Measurements from ENCODE around the gene ADO.

ADO gene

DNA sequence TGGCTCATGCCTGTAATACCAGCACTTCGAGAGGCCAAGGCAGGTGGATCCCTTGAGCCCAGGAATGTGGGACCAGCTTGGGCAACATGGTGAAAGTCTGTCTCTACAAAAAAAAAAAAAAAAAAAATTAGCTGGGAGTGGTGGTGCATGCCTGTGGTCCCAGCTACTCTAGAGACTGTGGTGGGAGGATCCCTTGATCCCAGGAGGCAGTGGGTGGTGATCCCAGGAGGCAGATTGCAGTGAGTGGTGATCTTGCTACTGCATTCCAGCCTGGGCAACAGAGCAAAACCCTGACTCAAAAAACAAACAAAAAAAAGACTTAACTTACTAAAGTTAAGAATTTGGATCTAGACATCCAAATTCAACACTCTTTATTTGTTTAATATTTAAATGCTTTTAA lies 10.2 kb upstream of the ADO start:
- DNase-seq = no peak

- DNase-seq = no peak
Measured at GRCh38 chr10:62795100-62795499, 9.4 kb upstream of the ADO start.

DNA sequence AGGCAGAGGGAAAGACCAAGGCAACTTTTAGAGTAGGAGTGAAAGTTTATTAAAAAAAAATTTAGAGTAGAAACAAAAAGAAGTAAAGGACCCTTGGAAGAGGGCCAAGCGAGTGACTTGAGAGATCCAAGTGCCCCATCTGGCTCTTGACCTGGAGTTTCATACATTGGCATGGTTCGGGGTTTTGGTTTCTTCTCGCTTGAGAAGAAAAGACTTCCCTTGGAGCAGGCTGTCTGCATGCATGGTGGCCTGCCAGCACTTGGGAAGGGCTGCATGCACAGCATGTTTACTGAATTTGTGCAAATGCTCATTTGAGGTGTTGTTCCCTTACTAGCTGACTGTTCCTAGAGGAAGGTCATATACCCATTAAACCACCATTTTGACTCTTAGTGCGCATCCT lies 8.8 kb upstream of the ADO start:
- no peak for DNase-seq

GRCh38 chr10:62796896-62797295 lies 7.6 kb upstream of the ADO start:
- DNase-seq = peak; percentile 69

DNA sequence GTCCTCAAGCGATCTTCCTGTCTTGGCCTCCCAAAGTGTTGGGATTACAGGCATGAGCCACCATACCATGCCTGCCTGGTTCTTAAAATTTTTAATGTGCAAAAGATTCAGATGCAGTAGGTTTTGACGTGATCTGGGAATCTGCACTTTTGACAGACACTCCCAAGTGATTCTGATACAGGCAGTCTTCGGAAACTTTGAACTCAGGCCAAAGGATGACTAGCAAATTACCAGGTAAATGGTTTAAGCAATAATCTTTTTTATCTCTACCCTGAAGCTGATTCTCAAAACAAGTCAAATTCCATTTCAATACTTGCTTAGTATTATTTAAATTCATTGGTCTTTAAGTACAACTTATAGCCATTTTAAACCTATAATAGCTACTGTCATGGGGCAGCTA lies 2.6 kb upstream of the ADO start:
- DNase-seq = no peak

- DNase-seq = no peak
Measured at GRCh38 chr10:62803724-62804355, 680 bp upstream of the ADO start.

GRCh38 chr10:62805231-62806099 lies 945 bp downstream of the ADO start:
- DNase-seq = peak; percentile 22

DNA sequence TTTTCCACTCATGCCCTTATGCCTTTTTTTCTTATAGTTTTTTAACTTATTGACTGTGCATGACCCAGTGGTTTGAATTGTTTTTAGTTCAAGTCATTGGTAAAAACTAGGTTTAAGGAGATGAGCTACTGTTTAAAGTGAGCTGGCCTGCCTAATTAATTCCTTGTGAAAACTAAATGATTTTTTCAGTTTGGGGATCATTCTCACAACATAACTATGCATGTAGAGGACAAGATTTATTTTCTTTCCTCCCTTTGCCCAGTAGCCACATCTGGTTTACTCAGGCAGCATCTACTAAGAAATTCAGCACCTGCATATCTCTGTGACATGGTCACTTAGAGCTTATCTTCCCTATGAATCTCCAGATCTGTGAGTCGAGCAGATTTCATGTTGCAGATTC lies 1.7 kb downstream of the ADO start:
- DNase-seq = no peak

GRCh38 chr10:62810156-62810902 lies 5.8 kb downstream of the ADO start:
- no peak for DNase-seq

DNA sequence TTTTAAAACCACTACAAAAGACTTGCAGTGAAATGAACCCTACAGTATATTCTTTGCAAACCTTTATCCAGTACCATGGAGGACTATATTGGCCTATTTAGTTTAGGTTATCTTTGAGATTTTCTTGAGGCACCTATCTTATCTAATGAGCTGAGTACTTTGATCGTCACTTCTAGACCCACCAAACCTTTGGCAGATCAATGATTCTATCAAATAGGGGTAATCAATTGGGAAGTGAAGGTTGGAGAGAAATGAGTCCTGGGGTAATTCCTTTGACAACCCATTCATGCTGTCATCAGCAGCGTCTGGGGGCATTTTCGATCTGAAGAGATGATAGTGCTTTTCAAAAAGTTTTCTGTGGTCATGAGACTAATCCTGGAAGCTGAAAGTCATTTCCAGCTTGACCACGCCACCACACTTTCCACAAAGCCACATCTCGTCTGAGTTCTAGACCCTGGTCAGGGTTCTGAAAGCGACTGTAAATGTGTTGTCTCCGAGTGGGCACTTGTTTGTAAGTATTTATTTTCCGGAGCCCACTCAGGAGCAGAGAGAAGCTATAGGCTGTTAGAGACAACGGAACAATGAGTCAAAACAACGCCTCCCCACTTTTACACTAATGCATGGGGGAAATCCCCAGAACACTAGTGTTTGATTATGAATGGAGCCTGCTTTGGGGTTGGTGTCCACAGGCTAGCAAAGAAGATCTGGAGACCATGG lies 6.8 kb downstream of the ADO start:
- DNase-seq = no peak

DNA sequence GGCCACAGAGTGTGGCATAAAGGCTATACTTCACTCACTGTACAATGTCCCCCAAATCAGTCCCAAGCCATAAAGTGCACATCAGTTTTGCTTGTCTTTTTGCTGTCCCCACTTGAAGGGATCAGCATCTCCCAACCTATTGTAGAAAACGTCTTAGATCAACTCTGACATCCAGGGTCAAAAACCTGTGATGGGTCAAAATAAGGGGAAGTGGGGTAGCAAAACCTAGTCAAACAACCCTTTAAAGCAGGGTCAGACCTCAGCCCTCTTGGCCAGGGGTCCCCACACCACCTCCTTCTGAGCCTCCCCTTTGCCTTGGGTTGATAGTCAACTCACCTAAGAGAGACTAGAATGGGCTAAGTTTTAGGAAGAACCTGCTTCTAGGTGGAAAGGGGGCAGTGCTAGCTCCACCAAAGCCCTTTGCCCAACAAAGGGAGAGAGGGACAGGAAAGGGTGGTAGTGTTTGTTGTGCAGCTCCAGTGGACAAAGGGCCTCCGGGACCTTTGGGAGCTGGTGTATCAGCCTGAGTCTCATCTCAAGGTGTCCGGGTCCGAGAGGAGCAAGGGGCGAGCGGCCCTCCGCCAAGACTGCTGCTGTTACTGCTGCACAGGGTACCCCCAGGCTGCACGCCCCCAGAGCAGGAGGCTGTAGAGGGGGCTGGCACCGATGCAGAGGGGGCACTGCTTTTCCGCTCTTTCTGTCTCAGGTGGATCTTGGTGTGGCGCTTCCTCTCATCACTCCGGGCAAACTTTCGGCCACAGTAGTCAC lies 8.3 kb downstream of the ADO start:
- DNase-seq = no peak

- no peak for DNase-seq
Measured at GRCh38 chr10:62813453-62813852, 8.9 kb downstream of the ADO start.

DNA sequence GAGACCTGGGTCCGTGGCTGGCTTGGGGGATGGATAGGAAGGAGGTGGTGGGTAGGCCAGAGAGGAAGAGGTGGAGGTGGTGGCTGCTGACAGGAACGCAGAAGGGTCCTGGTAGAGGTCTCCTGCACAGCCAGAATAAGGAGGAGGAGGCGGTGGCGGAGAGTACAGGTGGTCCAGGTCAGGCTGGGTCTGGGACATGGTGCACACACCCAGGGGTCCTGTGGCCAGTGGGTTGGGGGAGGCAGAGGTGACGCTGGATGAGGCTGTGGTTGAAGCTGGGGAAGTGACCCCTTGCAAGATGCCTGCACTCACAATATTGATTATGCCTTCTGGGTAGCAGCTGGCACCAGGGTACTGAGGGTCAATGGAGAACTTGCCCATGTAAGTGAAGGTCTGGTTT lies 9.5 kb downstream of the ADO start:
- no peak for DNase-seq

- peak; percentile 19 for DNase-seq
Measured at GRCh38 chr10:62814756-62815380, 10.3 kb downstream of the ADO start.

DNA sequence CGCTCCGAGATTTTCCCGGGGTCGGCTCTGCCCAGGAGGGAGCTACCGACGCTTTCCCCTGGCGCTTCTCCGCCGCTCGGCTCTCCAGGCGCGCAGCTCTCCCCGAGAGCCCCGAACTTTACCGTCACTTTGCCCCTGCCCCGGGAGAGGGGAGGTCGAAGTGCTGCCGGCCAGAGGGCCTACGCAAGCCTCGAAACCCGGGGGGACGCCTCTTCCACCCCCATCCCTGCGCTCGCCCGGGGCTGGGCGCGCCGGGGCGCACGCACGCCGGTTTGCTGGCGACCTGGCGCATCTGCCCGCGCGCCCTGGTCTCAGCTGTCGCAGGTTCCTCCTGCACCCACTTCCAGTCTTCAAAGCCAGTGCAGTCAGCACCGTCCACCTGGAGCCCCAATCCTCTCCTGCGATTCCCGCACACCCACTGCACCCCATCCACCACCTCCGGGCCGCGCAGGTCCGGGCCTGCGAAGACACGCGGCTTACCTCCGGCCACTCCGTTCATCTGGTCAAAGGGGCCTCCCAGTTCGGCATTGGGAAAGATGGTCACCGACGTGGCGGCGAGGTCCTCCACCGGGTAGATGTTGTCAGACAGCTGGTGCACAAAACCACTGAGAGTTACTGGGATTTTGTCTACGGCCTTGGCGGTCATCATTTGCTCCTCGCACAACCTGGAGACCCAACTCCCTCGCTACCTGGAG lies 11.0 kb downstream of the ADO start:
- peak; percentile 19 for DNase-seq

DNA sequence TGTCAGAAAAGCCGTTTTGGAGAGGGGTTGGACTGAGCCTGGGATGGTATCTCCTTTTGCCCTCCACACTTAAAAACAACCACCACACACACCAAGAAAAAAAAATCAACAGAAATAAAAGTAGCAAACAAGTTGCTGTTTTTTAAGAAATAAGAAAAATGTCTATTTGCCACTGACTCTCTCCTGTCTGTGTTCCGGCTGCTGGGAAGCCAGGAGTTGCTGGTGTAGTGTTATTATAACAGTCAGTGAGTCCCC lies 11.5 kb downstream of the ADO start:
- no peak for DNase-seq

GRCh38 chr10:62816331-62817120 lies 12.0 kb downstream of the ADO start, which contains the start of gene EGR2:
Gene EGR2, minus strand, starts transcription at chr10:62816366. Its CDS starts 337 bp downstream, at chr10:62816029.
- DNase-seq = peak; percentile 89

DNA sequence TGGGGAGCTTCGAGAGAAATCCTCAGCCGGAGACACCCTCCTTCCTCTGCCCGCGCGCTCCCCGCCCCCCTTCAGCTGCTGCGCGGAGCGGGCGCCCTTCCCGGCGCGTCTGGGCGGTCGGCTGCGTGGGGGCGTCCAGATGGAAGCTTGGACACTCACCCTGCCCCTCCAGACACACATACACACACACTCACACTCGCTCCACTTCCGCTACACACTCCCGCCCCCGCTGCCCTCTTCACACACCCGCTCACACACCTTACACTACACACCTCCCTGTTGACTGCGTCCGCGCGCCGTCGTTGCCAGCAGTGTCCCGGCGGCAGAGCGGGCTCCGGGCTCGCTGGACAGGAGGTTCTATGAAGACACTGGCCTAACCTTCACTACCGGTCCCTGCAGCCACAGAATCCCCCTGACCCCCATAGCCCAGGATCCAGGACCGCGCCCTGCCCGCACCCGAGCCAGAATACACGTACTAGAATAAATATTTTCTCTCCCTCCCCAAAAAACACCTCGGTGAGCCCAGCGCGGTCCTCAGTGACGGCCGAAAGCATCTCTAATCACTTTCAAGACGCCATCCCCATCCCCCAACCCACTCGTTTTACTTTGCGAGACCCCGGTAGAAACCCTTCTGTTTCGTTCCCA lies 12.7 kb downstream of the ADO start:
- peak; percentile 28 for DNase-seq

- DNase-seq = peak; percentile 70
Measured at GRCh38 chr10:62817766-62818425, 13.4 kb downstream of the ADO start.
